HepG2 (cell line): Measurements from ENCODE around the gene AGPAT3. TPM values are rescaled to one million over a fixed set of nuclear protein-coding genes. Genes with fewer than 3 reads are reported as not detected.
A peak's percentile ranks its signal among the peaks of the same experiment; 100 is the strongest.

ENCODE experiments used
- CSRNP2 ChIP-seq: sonication (generic); formaldehyde crosslinking; conservative IDR thresholded peaks from 2 replicates; pipeline ENCODE4 v1.8.0; 2022; ENCODE audit warnings: low read depth, missing genetic modification reagents
- EED ChIP-seq: sonication (generic); formaldehyde crosslinking; IDR thresholded peaks from 2 replicates; pipeline ENCODE4 v1.5.0; 2020; ENCODE audit warnings: mild to moderate bottlenecking, missing genetic modification reagents
- FUBP1 ChIP-seq: sonication (generic); formaldehyde crosslinking; IDR thresholded peaks from 2 replicates; pipeline ENCODE4 v1.5.1; 2020; ENCODE audit warnings: missing genetic modification reagents, mild to moderate bottlenecking, borderline replicate concordance
- HINFP ChIP-seq: sonication (generic); formaldehyde crosslinking; IDR thresholded peaks from 2 replicates; pipeline ENCODE4 v1.4.0; 2020; ENCODE audit warnings: low read depth, mild to moderate bottlenecking, missing genetic modification reagents
- HOXA9 ChIP-seq: sonication (generic); formaldehyde crosslinking; IDR thresholded peaks from 2 replicates; pipeline ENCODE4 v1.8.1; 2022; ENCODE audit warnings: missing genetic modification reagents, mild to moderate bottlenecking, moderate library complexity, borderline replicate concordance
- LBX2 ChIP-seq: sonication (generic); formaldehyde crosslinking; IDR thresholded peaks from 2 replicates; pipeline ENCODE4 v1.5.0; 2020; ENCODE audit warnings: missing genetic modification reagents, mild to moderate bottlenecking, borderline replicate concordance
- MYC ChIP-seq: sonication (generic); formaldehyde crosslinking; IDR thresholded peaks from 2 replicates; pipeline ENCODE4 v1.9.0; 2021; ENCODE audit warnings: missing genetic modification reagents, borderline replicate concordance
- POLR2A ChIP-seq, 2 experiments: IDR thresholded peaks; 2 replicates each; pipeline ENCODE4 v1.6.1; 2011; ENCODE audit warnings: low read depth in 2 of 2, low read length in 2 of 2, mild to moderate bottlenecking in 1 of 2, moderate library complexity in 1 of 2; ENCODE audit not compliant: insufficient read depth in 1 of 2
- SMAD1 ChIP-seq: sonication (generic); formaldehyde crosslinking; IDR thresholded peaks from 2 replicates; pipeline ENCODE4 v1.4.0; 2020; ENCODE audit warnings: missing genetic modification reagents, low read depth, mild to moderate bottlenecking, borderline replicate concordance
- SNAPC2 ChIP-seq: sonication (generic); formaldehyde crosslinking; IDR thresholded peaks from 2 replicates; pipeline ENCODE4 v1.8.1; 2022; ENCODE audit warnings: mild to moderate bottlenecking, missing genetic modification reagents
- THAP7 ChIP-seq: sonication (generic); formaldehyde crosslinking; IDR thresholded peaks from 2 replicates; pipeline ENCODE4 v1.8.1; 2023; ENCODE audit warnings: mild to moderate bottlenecking, missing genetic modification reagents
- ZBTB14 ChIP-seq: sonication (generic); formaldehyde crosslinking; IDR thresholded peaks from 2 replicates; pipeline ENCODE4 v1.4.0; 2020; ENCODE audit warnings: missing genetic modification reagents
- ZFP62 ChIP-seq: sonication (generic); formaldehyde crosslinking; IDR thresholded peaks from 2 replicates; pipeline ENCODE4 v1.4.0; 2020; ENCODE audit warnings: missing genetic modification reagents
- ZNF124 ChIP-seq: sonication (generic); formaldehyde crosslinking; IDR thresholded peaks from 2 replicates; pipeline ENCODE4 v1.4.0; 2020; ENCODE audit warnings: missing genetic modification reagents
- ZNF138 ChIP-seq: sonication (generic); formaldehyde crosslinking; IDR thresholded peaks from 2 replicates; pipeline ENCODE4 v1.5.0; 2020; ENCODE audit warnings: mild to moderate bottlenecking, low read depth, missing genetic modification reagents
- ZNF20 ChIP-seq: sonication (generic); formaldehyde crosslinking; IDR thresholded peaks from 2 replicates; pipeline ENCODE4 v1.4.0; 2020; ENCODE audit warnings: mild to moderate bottlenecking, moderate library complexity, missing genetic modification reagents
- ZNF687 ChIP-seq: sonication (generic); formaldehyde crosslinking; IDR thresholded peaks from 2 replicates; pipeline ENCODE4 v1.5.1; 2020; ENCODE audit warnings: mild to moderate bottlenecking, missing genetic modification reagents, moderate library complexity
- ZNF788 ChIP-seq: sonication (generic); formaldehyde crosslinking; IDR thresholded peaks from 2 replicates; pipeline ENCODE4 v1.5.0; 2020; ENCODE audit warnings: mild to moderate bottlenecking, missing genetic modification reagents, borderline replicate concordance
- polyA plus RNA-seq, 8 experiments: library from polyadenylated mRNA; depleted of rRNA in 3 of 8; stranded (reverse) in 7 of 8; unstranded in 1 of 8; fragments of >200 nt; fragmentation: Illumina TruSeq in 4 of 8; extraction: Trizol in 4 of 8; gene quantifications; 2 replicates each; pipeline versions ENCODE4 v1.2.1 to v1.2.3, GENCODE V29; 2011 to 2016; ENCODE audit warnings: low read depth in 4 of 8, missing spikeins in 1 of 8, mixed read lengths in 1 of 8; ENCODE audit not compliant: insufficient read depth in 1 of 8
- total RNA-seq, 5 experiments: library from RNA; depleted of rRNA; stranded (reverse); fragments of >200 nt; fragmentation: Illumina TruSeq; extraction: Trizol; gene quantifications; 2 replicates each; pipeline ENCODE4 v1.2.3, GENCODE V29; 2016; ENCODE audit warnings: low read depth in 1 of 5

AGPAT3 gene
- total and polyA plus RNA-seq, 2 of the 13 experiments (the other 11 are each of a cell fraction or from before 2014, with no cell fraction given), result 32.2 to 54.4 TPM

GRCh38 chr21:43829575-43830119, 35.4 kb upstream of the AGPAT3 start (continued):
- TF ChIP-seq CSRNP2 (CRISPR knock-in tag), result no peak
- TF ChIP-seq ZBTB14 (CRISPR knock-in tag), result no peak
- TF ChIP-seq LBX2 (CRISPR knock-in tag), result no peak
- TF ChIP-seq ZNF138 (CRISPR knock-in tag), result no peak
- TF ChIP-seq POLR2A (IDR thresholded peaks at IDR 0.05; ENCODE audit: insufficient read depth in 1 of 2, low read depth in 2 of 2, low read length in 2 of 2), result no peak
- no peak for TF ChIP-seq ZNF20 (CRISPR knock-in tag)
- no peak for TF ChIP-seq FUBP1 (CRISPR knock-in tag)
- TF ChIP-seq ZNF788 (CRISPR knock-in tag), result no peak
- no peak for TF ChIP-seq SMAD1 (CRISPR knock-in tag)
- TF ChIP-seq ZFP62 (CRISPR knock-in tag), result no peak
- TF ChIP-seq HOXA9 (CRISPR knock-in tag), result no peak
- TF ChIP-seq MYC, result peak; percentile 13; the same call in 1 of the 2 replicates
- peak; percentile 46 for TF ChIP-seq ZNF687 (CRISPR knock-in tag)
- TF ChIP-seq THAP7 (CRISPR knock-in tag), result no peak
- TF ChIP-seq EED, result no peak
- no peak for TF ChIP-seq ZNF124 (CRISPR knock-in tag)
- TF ChIP-seq HINFP, result no peak
- no peak for TF ChIP-seq SNAPC2 (CRISPR knock-in tag)
